HL-60/S4 treated with retinoic acid at 250 ng/mL for 4 days and 3 days (cell line): ENCODE results near the gene PAFAH2.

Source experiments
- in situ Hi-C: fragments of 300-500 bp; cut with MboI; formaldehyde crosslinking; loops from 2 replicates; pipeline ENCODE4 v1.7.0; 2022; ENCODE audit warnings: low sequenced_read_pairs

Gene PAFAH2

DNA sequence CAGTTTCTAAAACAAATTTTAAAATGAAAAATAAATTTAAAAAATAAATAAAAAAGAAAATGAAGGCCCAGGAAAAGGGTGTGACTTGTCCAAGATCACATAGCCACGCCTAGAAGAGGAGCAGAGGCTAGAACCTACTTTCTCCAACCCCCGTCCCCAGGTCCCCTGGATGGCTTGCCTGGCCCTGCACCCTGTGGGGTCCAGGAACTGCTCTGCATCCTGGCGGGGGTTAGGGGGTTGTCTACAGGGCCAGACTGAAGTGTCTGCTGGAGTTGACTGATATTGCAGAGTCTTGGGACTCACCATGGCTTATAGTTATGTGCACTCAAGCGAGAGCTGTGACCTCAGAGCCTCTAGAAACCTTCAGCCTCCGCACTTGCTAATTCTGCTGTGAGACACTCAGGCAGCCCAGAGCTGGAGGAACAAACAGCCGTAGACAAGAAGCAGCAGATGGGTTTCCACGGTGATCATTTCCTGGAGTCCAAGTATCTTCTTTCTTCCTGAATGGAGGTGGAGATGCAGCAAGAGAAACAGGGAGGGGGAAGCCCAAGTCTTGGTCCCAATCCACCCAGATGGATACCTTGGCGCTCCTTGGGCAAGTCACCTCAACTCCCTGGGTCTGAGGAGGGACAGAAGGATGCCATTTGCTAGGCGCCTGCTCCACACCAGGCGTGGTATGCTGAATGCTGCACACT is 18.5 kb upstream of the PAFAH2 start:
- in situ Hi-C loops: no loop called here

DNA sequence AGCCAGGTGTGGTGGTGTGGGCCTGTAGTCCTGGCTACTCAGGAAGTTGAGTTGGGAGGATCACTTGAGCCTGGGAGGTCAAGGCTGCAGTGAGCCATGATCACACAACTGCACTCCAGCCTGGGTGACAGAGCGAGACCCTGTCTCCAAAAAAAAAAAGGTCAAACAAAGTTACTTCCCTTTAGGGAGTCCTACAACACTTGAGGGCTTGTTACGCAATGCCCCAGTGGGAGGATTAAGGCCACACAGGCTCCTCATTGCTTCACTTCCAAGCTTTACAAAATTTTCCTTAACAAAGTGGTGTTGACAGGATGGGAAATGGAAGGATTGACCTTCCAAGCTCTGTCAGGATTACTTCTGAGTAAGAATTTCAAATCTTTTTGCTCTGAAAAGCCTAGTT is 17.5 kb upstream of the PAFAH2 start:
- in situ Hi-C loops: no loop called here

DNA sequence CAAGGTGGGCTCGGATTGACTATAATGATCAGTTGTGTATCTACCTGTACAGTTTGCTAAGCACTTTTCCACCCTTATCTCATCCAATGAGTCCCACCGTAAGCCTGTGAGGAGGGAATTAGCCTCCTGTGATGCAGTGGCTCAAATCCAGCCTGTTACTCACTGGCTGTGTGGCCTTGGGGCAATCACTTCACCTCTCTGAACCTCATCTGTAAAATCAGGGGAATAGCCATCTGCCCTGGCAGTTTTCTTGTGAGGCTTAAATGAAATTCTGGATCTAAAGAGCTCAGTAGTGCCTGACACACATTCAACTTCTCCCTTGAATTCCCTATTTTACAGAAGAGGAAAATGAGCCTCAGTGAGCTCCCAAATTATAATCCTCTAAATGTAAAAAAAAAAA is 16.3 kb upstream of the PAFAH2 start:
- in situ Hi-C loops: no loop called here

DNA sequence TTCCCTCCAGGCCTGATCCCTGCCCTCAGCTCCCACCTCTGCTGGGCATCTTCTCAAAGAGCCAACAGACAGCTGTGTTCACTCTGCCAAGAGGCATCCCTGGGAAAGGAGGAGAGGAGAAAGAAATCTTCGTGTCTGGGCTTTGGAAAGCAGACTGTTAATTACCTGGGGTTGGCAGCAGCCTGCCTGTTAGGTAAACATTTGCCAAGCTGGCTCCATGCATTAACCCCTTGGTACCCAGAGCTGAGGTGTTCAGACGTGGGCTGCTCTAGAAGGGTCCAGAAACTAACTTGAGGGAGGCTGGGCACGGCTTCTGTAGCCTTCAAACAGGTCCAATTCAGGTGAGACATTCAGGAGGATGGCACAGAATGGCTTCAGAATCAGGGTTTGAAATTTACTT is 15.0 kb upstream of the PAFAH2 start:
- in situ Hi-C loops: no loop called here

DNA sequence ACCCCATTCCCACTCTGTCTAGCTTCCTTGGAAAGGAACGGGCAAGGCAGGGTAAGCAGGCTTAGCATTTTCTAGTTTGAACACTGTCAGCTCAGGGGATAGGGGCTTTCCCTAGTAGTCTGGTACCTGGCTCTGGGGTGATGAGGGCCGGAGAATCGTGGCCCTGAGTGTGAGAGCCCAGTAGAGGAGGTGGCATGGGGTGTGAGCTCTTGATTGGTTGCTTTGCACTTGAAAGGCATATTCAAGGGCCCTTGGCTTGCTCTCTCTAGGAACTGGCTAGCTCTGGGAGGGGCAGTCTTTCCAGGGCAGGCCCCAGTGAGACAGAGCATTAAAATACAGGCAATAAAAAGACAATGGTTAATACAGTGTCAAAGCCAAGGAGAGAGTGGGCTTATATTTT is 13.0 kb upstream of the PAFAH2 start:
- in situ Hi-C loops: no loop called here

DNA sequence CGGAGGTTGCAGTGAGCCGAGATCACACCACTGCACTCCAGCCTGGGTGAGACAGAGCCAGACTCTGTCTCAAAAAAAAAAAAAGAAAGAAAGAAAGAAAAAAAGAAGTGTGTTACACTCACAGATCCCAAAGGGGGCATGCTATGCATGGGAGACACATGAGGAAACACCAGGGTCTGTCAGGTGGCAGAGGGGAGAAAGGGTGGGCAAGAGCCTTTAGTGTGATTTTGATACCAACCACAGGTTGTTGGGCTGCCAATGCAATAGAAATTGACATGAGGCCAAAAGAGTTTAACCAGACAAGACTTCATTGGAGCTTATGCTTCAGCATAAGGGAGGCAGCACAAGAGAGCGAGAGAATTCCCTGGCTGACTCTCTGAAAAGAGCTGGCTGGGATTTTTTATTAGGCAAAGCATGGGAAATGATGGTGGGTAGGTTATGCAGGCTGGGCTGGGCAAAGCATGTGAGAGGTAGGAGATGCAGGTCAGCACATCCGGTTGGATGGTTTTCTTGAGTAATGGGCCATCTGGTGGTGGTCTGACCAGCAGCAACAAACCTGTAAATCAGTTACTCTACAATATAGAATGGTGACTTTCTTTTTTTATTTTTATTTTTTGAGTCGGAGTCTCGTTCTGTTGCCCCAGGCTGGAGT is 12.1 kb upstream of the PAFAH2 start:
- in situ Hi-C loops: no loop called here

DNA sequence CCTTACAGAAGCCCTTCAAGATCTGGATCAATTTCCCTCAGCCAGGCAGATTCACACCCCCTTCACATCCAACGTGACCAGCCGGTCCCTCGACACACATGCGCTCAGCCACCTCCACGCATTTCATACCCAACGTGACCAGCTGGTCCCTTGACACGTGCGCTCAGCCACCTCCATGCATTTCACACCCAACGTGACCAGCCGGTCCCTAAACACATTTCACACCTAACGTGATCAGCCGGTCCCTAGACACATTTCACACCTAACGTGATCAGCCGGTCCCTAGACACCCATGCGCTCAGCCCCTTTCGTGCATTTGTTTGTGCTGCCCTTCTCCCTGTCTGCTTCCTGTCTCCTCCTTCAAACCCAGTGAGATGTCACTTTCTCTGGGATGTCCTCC is 8.8 kb upstream of the PAFAH2 start:
- in situ Hi-C loops: no loop called here

DNA sequence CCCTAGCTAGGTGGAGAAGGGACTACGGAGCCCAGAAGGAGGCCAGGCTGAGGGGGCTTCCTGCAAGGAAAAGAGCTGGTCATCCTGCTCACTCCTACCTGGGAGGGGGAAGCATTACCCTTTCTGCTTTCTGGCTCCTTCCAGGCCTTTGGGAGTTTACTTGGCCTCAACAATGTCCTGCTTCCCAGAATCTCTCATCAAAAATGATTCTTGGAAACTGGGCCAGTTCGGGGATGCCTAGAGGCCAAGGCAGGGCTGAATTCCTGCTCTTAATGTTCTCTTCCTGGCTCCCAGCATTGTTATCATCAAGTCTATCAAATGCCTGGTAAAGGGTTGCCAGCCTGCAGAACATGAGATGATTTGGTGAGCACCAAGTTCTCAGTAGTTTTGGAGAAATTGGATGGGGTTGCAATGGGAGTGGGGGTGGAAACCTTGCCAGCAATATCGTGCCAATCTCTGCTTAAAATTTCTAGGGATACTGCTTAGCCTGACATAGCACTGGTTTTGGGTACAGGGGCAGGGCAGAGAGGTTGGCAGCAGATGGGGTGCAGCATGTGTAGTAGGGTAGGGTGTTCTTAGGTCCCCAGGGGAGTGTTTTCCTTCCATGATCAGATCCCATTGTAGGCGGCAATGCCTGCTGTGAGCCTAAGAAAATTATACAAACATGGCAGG is 7.7 kb upstream of the PAFAH2 start:
- in situ Hi-C loops: no loop called here

DNA sequence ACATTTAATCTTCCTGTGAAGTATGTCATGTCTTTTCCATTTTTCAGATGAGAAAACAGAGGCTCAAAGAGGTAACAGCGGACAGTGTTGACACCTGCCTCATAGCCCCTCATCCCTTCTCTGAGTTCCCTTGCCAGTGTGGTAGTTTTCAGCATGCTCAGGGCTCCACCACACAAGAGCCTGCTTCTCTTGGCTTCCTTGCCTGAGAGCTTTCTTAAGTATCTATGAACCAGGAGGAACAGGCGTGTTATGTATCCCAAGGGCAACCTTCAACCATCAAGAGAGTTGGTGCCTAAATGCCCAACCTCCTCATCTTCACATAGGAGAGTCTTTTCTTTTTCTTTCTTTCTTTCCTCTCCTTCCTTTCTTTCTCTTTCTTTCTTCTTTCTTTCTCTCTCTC is 5.9 kb upstream of the PAFAH2 start:
- in situ Hi-C loops: no loop called here

DNA sequence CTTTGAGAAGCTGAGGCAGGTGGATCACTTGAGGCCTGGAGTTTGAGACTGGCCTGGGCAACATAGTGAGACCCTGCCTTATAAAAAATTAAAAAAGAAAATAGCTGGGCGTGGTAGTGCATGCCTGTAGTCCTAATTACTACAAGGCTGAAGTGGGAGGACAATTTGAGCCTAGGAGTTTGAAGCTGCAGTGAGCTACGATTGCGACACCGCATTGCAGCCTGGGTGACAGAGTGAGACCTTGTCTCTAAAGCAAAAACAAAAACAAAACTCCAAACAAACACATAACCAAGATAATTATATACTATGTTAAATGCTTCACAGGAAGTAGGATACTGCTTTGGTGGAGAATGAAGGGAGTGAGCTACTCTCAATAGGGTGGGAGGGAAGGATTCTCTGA is 5.4 kb upstream of the PAFAH2 start:
- in situ Hi-C loops: no loop called here

DNA sequence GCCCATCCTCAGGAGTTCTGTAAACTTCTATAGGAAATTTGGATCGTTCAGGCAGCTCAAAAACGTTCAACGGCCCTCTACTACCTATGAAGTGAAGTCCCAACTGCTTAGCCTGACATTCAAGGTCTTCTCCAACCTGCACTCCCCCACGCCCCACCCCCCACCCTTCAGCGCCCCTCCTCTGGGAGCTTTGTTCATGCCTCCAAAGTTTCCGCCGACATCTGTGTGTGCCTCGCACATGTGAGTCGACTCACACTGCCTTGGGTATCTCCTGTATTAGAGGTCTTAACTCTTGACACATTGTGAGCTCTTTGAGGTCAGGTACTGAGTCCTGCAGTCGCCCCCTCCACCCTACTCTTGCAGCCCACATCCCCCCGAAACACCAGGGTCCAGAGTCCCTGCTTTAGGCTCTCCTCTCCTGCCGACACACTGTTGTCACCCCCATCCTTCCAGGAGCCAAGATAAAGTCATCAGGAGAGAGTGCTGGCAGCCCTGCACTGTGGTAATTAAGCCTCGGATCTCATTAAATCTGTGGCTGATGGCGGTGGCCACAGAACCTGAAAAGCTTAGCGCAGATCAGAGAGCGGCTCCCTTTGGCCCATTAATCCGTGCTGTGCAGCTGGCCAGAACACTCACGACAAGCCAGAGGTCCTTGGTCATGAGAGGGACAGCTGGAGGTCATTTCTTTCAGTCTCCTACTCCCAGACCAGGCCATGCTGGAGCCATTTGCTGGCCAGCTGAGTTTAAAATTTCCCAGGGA is 1.4 kb upstream of the PAFAH2 start:
- in situ Hi-C loops: loop anchor here (10.0 kb wide), 1 partner anchor 104 kb away; no protein-coding TSS in a partner anchor

DNA sequence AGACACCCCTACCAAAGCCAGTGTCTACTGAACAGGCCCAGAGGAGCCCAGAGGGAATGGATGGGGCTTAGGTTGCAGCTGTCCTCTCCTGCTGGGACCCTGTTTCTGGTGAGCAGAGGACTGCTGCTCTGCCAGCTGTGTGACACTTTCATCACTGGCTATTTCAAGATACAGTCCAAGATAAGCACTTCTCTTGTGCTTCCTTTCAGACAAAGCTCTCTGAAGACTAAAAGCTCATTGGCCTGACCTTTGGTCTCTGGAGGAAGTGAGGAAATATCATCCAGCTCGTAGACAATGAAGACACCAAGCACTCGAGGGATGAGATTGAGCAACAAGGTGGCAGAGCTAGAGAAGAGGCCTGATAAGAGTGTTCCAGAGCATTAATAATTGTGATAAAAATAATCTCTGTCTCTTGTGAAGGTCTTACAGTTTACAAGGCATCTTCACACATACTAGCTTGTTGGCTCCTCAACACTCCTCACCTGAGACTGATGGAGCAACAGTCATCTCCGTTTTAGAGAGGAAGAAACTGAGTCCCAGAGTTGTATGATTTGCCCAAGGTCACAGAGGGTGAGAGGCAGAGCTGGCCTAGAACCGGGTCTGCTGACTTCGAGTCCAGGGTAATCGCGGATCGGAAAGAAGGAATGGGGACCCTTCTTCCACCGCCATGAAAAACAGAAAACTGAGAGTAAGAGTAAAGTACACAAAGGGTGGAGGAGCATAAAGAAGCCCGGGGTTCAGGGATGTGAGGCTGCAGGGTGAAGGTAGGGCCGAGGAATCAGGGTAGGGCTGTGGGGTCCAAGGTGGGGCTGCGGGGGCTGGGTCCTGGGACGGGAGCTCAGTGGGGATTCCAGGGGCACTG is 666 bp downstream of the PAFAH2 start:
- in situ Hi-C loops: loop anchor here (10.0 kb wide), 1 partner anchor 102 kb away; no protein-coding TSS in a partner anchor

DNA sequence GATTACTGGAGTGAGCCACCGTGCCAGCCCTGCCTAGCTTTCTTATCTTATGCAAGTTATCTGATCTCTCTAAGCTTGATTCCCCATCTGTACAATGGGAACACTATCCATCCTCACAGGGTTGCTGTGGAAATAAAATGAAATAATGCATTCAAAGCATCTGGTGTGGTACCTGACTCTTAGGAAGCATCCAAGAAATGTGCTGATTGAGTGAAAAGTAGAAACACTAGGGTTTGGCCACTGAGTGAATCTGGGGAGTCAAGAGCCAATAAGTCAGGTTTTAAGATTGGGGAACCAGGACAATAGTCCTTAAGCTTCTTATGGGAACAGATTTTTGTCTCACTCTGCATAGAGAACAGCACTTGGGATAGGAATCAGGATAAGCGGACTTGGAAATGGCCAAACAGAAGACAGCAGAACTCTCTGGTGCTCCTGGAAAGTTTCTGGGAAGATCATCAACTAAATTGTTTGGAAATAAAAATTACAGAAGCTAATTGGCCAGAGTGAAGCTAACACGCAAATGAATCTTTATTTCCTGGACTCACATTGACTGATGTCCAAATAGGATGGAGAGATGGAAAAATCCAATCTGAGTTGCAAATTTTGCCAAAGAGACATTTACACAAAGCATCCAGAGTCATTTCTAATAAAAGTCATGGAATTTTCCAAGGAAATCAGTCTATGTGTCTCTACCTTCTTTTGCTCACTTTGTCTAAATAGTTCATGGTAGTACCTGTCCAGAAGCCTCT is 3.3 kb downstream of the PAFAH2 start:
- in situ Hi-C loops: loop anchor here (10.0 kb wide), 1 partner anchor 100 kb away; no protein-coding TSS in a partner anchor

DNA sequence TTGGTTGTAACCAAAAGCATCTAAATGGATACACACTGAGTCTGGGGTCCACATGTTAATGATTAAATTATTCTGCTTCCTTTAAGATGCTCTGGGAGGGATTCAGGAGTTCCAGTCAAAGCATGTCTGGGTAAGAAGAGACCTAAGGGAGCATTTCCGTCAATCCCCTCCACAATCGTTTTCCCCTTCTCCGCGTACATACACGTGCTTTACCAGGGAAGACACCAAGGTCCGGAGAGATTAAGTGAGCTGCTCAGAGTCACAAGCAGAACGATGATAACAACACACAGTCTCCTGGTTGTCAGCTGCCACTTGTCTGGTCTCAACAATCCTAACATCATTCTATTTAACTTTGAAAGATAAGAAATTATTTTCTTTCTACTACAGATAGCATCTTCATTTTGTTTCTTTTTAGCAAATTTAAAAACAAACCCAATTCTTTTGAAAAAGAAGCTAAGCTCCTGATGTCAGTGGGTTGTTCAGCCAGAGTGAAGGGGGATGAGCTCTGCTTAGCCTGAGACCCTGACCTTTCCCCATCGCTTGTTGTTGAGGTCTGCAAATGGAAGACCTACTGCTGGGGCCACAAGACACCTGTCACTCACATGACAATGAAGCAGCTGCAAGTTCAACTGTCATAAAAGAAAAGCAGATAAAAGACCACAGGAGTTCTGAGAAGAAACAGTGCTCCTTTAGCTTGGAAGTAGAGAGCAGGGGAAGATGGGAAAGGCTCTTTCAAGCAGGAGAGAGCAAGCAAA is 4.5 kb downstream of the PAFAH2 start:
- in situ Hi-C loops: loop anchor here (10.0 kb wide), 1 partner anchor 99 kb away; no protein-coding TSS in a partner anchor

DNA sequence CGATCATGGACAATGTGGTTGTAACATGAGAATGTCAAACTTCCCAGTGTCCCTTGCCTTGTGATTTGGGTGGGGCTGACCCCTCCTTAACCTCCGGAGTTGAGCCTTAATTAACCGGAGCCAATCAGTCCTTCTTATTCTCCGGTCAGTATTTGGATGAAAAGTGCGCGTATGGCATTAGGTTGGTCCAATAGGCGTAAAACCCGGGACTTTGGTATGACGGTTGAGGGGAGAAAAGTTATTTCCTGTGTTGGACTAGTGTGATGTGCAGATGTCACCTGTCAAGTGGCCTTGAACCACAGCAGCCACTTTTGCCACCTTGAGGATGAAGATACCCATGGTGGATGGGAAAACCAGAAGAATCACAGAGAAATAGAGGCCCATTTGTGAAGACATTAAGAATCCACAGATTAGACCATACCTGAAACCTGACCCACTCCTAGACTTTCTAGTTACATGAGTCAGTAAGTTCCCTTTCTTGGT is 5.1 kb downstream of the PAFAH2 start:
- in situ Hi-C loops: loop anchor here (10.0 kb wide), 1 partner anchor 98 kb away; no protein-coding TSS in a partner anchor

DNA sequence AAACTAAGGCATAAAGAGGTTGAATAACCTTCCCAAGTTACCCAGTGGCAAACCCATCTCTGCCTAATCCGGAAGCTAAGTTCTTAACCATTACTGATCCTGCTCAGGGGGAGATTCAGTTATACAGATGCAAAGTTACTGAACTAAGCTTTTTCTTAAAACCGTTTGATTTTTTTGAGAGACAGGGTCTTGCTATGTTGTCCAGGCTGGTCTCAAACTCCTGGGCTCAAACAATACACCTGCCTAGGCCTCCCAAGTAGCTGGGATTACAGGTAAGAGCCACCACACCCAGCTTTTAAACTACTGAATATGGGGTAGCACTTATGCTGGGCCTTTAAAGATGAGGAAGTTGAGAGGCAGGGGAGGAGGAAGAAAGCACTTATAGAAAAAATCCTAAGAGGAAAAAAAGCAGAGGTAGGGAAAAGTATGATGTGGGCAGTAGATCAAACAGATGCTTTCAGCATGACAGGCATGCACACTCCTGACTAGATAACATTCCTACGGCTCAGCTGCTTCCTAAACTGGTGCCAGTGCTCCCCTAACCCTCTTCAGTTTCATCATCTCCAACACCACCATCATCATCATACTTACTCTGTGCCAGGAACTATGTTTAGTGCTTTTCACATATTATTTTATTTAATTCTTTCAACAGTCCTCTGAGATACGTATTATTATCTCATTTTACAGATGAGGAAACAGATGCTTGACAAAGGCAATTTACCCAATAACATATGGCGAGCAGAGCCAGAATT is 5.8 kb downstream of the PAFAH2 start:
- in situ Hi-C loops: loop anchor here (10.0 kb wide), 1 partner anchor 97 kb away; no protein-coding TSS in a partner anchor

DNA sequence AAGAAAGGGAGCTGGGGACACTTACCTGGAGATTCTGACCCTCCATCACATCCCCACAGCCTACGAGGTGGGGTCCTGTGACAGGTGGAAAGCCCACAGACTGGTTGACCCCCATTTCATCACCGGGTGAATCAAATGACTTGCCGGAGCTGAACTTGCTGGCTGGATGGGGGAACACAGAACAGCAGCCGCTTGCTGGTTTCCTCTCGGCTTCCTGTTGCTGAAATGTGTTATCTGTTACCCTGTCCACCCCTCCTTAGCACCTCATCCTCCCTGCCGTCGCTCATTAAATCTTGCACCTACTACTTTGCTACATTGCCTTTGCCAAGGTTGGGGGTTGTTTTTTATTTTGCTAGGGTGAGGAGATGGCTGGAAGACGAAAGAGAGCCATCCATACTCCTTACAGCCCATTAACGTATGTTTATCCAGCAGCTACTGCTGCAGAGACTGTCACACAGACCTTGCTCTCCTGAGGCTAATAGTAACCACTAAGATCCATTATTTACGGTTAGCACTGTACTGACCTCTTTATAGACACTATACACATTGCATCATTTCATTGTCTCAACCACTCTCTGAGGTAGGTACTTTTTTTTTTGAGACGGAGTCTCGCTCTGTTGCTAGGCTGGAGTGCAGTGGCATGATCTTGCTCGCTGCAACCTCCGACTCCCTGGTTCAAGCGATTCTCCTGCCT is 7.0 kb downstream of the PAFAH2 start:
- in situ Hi-C loops: loop anchor here (10.0 kb wide), 1 partner anchor 96 kb away; no protein-coding TSS in a partner anchor
